ENCODE data around the gene ANKS1A. TPM values are rescaled to one million over a fixed set of nuclear protein-coding genes. Genes with fewer than 3 reads are reported as not detected.
A peak's percentile ranks its signal among the peaks of the same experiment; 100 is the strongest.

Gene ANKS1A
- total RNA-seq, 2 experiments from 2014 or later: 6.4 to 6.9 TPM

DNA sequence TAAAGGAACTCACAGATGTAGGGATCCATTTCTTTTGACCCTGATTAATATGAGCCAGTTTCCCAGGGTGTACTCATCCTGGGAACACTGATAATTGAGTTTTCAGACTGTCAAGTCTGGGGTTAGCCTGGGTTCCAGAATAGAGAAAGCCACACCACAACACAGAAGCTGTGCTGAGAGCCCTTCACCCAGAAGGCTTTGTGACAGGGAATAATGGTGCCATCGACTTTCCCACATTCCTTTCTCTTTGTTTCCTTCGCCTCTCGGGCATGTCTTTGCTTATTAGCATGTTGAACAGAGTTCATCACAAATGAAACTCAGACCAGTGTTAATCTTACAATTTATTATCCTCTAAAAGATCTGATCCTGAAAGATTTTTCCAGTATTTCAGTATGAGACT, 157.0 kb downstream of the ANKS1A start:
- TF ChIP-seq, protein P1, sequence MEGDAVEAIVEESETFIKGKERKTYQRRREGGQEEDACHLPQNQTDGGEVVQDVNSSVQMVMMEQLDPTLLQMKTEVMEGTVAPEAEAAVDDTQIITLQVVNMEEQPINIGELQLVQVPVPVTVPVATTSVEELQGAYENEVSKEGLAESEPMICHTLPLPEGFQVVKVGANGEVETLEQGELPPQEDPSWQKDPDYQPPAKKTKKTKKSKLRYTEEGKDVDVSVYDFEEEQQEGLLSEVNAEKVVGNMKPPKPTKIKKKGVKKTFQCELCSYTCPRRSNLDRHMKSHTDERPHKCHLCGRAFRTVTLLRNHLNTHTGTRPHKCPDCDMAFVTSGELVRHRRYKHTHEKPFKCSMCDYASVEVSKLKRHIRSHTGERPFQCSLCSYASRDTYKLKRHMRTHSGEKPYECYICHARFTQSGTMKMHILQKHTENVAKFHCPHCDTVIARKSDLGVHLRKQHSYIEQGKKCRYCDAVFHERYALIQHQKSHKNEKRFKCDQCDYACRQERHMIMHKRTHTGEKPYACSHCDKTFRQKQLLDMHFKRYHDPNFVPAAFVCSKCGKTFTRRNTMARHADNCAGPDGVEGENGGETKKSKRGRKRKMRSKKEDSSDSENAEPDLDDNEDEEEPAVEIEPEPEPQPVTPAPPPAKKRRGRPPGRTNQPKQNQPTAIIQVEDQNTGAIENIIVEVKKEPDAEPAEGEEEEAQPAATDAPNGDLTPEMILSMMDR (IDR thresholded peaks at IDR 0.05): no peak
- H3K27me3 Mint-ChIP-seq: no peaks in the 10 kb centered on the region
- ATAC-seq (ENCODE audit: poor library complexity) (no peak), DNase-seq (no peak)
- no peak overlapping the region for H3K4me3 Mint-ChIP-seq
- Histone ChIP-seq H3K4me1 (ENCODE audit: insufficient read depth, low read length) (peaks cover 14% of the 10 kb centered on the region), H3K27ac (ENCODE audit: low read depth in 1 of 2, low read length in 2 of 2) (no peak overlapping the region), H3K9me3 (ENCODE audit: control insufficient read depth in 1 of 2, insufficient read depth in 1 of 2, low read length in 2 of 2) (no peaks in the 10 kb centered on the region), H3K36me3 (ENCODE audit: insufficient read depth, low read length) (peaks cover 4% of the 10 kb centered on the region), H3K27me3 (ENCODE audit: control insufficient read depth in 1 of 2, insufficient read depth in 2 of 2, low read length in 2 of 2) (no peaks in the 10 kb centered on the region), H3K4me3 (ENCODE audit: low read length) (no peak overlapping the region)
- ChIA-PET CTCF (no interaction called here), POLR2A (no interaction called here)
- H3K4me1 Mint-ChIP-seq (ENCODE audit: low read depth): no peaks in the 10 kb centered on the region
- intact Hi-C loops (cut with DNase I, micrococcal nuclease): loop anchor here in 1 of 2 experiments (10.0 kb wide), 2 partner anchors 171 to 1311 kb away; no protein-coding TSS in a partner anchor
- H3K36me3 Mint-ChIP-seq (ENCODE audit: low read depth): peaks cover 8% of the 10 kb centered on the region
- H3K27ac Mint-ChIP-seq: no peak overlapping the region
- H3K9me3 Mint-ChIP-seq: no peaks in the 10 kb centered on the region

DNA sequence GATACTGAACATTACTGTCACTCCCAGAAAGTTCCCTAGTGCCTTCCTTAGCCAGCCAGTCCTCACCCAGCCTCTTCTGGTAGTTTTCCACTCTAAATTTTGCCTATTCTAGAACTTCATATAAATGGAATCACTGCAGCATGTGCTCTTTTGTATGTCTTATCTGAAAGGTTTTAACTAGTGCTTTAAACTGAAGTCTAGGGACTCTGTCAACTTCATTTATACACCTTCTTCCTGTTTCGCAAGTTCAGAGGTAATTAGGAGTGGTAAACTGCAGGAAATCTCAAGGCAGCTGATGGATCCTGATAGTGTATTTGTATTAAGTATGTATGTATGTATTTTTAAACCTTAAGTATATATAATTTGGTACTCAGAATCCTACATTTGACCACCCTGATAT, 157.8 kb downstream of the ANKS1A start:
- no peak for ATAC-seq (ENCODE audit: poor library complexity)
- Histone ChIP-seq H3K9me3 (ENCODE audit: control insufficient read depth in 1 of 2, insufficient read depth in 1 of 2, low read length in 2 of 2) (no peaks in the 10 kb centered on the region), H3K4me1 (ENCODE audit: insufficient read depth, low read length) (peaks cover 14% of the 10 kb centered on the region), H3K36me3 (ENCODE audit: insufficient read depth, low read length) (peaks cover 4% of the 10 kb centered on the region), H3K27ac (ENCODE audit: low read depth in 1 of 2, low read length in 2 of 2) (no peak overlapping the region), H3K4me3 (ENCODE audit: low read length) (no peak overlapping the region), H3K27me3 (ENCODE audit: control insufficient read depth in 1 of 2, insufficient read depth in 2 of 2, low read length in 2 of 2) (no peaks in the 10 kb centered on the region)
- Mint-ChIP-seq H3K27me3 (no peaks in the 10 kb centered on the region), H3K36me3 (ENCODE audit: low read depth) (peaks cover 2% of the 10 kb centered on the region), H3K27ac (peak overlapping the region; percentile 42), H3K4me3 (no peak overlapping the region), H3K9me3 (no peaks in the 10 kb centered on the region), H3K4me1 (ENCODE audit: low read depth) (no peaks in the 10 kb centered on the region)
- ChIA-PET POLR2A (no interaction called here), CTCF (no interaction called here)
- no peak for DNase-seq
- TF ChIP-seq, protein P1 (IDR thresholded peaks at IDR 0.05): no peak
- intact Hi-C loops (cut with DNase I, micrococcal nuclease): loop anchor here in 1 of 2 experiments (10.0 kb wide), 2 partner anchors 172 to 1312 kb away; no protein-coding TSS in a partner anchor

DNA sequence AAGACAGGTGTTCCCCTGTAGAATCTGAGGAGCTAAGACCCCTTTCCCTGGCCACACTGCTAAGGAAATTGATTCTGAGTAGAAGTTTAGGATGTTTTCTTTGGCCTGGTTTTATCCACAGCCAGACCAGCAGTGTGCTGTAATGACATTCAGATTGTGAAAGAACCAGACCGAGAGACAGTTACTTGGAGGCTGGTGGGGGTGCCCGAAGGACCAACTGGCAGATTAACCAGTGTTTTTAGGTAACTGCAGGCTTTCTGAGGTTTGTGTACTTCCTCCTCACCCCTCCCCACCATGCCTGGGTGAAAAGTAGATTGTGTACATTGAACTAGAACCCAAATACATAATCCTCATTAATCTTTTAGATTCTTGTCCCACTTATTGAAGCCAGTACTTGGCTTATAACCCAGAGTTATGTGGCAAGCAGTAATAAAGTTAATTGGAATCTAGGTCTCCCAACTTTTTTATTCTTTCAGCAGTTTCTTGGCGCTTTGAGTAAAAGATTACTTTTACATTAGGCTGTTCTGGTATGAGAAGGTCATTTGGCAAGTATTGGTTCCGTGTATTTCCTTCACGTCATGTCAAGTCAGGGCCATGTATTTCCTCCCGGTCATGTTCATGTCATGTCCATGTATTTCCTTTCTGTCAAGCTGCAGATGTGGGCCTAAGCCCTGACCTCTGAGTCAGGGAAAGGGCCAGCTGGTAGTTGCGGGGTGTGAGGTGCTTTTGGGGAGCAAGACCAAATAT, 158.4 kb downstream of the ANKS1A start:
- Histone ChIP-seq H3K36me3 (ENCODE audit: insufficient read depth, low read length) (peaks cover 4% of the 10 kb centered on the region), H3K27ac (ENCODE audit: low read depth in 1 of 2, low read length in 2 of 2) (no peak overlapping the region), H3K4me1 (ENCODE audit: insufficient read depth, low read length) (peaks cover 14% of the 10 kb centered on the region), H3K27me3 (ENCODE audit: control insufficient read depth in 1 of 2, insufficient read depth in 2 of 2, low read length in 2 of 2) (no peaks in the 10 kb centered on the region), H3K4me3 (ENCODE audit: low read length) (no peak overlapping the region), H3K9me3 (ENCODE audit: control insufficient read depth in 1 of 2, insufficient read depth in 1 of 2, low read length in 2 of 2) (no peaks in the 10 kb centered on the region)
- H3K27ac Mint-ChIP-seq: peak overlapping the region; percentile 42
- H3K27me3 Mint-ChIP-seq: no peaks in the 10 kb centered on the region
- no peaks in the 10 kb centered on the region for H3K36me3 Mint-ChIP-seq (ENCODE audit: low read depth)
- no peak for ATAC-seq (ENCODE audit: poor library complexity)
- intact Hi-C loops (cut with DNase I, micrococcal nuclease): loop anchor here (1.0 to 10.0 kb wide), 3 partner anchors 60 to 1313 kb away; no protein-coding TSS in a partner anchor
- peak in 2 of 14 experiments; percentile 25 to 27 for DNase-seq
- TF ChIP-seq, protein P1 (IDR thresholded peaks at IDR 0.05): no peak
- ChIA-PET POLR2A (no interaction called here), CTCF (no interaction called here)
- H3K4me3 Mint-ChIP-seq: no peak overlapping the region
- no peaks in the 10 kb centered on the region for H3K9me3 Mint-ChIP-seq
- no peaks in the 10 kb centered on the region for H3K4me1 Mint-ChIP-seq (ENCODE audit: low read depth)
